HepG2 (cell line): Measurements from ENCODE around the gene ZNF19. TPM values are rescaled to one million over a fixed set of nuclear protein-coding genes. Genes with fewer than 3 reads are reported as not detected.

ENCODE experiments used
- AGO2 ChIP-seq: fragments of 200-400 bp; formaldehyde crosslinking; optimal IDR thresholded peaks from 2 replicates; pipeline ENCODE3; 2017; ENCODE audit warnings: mild to moderate bottlenecking, low read depth, low read length, moderate library complexity
- CENPX ChIP-seq: sonication (generic); formaldehyde crosslinking; IDR thresholded peaks from 2 replicates; pipeline ENCODE4 v1.9.0; 2021; ENCODE audit warnings: mild to moderate bottlenecking, missing genetic modification reagents, moderate library complexity
- EZH2 ChIP-seq: conservative IDR thresholded peaks from 2 replicates; pipeline ENCODE4 v1.6.1; 2012; ENCODE audit warnings: mild to moderate bottlenecking, low read depth, low read length, moderate library complexity
- KAT8 ChIP-seq: IDR thresholded peaks from 2 replicates; pipeline ENCODE4 v1.6.1; 2016; ENCODE audit warnings: missing genetic modification reagents, missing compliant biosample characterization
- KDM5B ChIP-seq: sonication (generic); formaldehyde crosslinking; IDR thresholded peaks from 2 replicates; pipeline ENCODE4 v1.4.0; 2020; ENCODE audit warnings: missing genetic modification reagents, mild to moderate bottlenecking, borderline replicate concordance
- MAX ChIP-seq: IDR thresholded peaks from 2 replicates; pipeline ENCODE4 v1.6.1; 2012; ENCODE audit warnings: inconsistent platforms
- MBD4 ChIP-seq: IDR thresholded peaks from 2 replicates; pipeline ENCODE4 v1.6.1; 2012; ENCODE audit warnings: low read length, inconsistent platforms, borderline replicate concordance
- MIER3 ChIP-seq: IDR thresholded peaks from 2 replicates; pipeline ENCODE4 v1.6.1; 2016; ENCODE audit warnings: missing compliant biosample characterization, borderline replicate concordance
- NFATC3 ChIP-seq: sonication (generic); formaldehyde crosslinking; IDR thresholded peaks from 2 replicates; pipeline ENCODE4 v1.5.1; 2020; ENCODE audit warnings: mild to moderate bottlenecking, missing genetic modification reagents
- PAF1 ChIP-seq: IDR thresholded peaks from 2 replicates; pipeline ENCODE4 v1.6.1; 2016; ENCODE audit warnings: missing genetic modification reagents, missing compliant biosample characterization
- POGZ ChIP-seq: sonication (generic); formaldehyde crosslinking; IDR thresholded peaks from 2 replicates; pipeline ENCODE4 v1.4.0; 2020; ENCODE audit warnings: mild to moderate bottlenecking, missing genetic modification reagents
- POLR2G ChIP-seq: fragments of 200-400 bp; formaldehyde crosslinking; IDR thresholded peaks from 2 replicates; pipeline ENCODE4 v1.6.1; 2018; ENCODE audit warnings: mild to moderate bottlenecking, low read depth, low read length, moderate library complexity
- PRPF4 ChIP-seq: fragments of 200-400 bp; formaldehyde crosslinking; IDR thresholded peaks from 2 replicates; pipeline ENCODE4 v1.6.1; 2016; ENCODE audit warnings: low read length, low read depth; ENCODE audit not compliant: poor library complexity, severe bottlenecking
- TBL1XR1 ChIP-seq: fragments of 150-350 bp; IDR thresholded peaks from 2 replicates; pipeline ENCODE4 v1.6.1; 2014; ENCODE audit warnings: borderline replicate concordance, low read length; ENCODE audit not compliant: partially characterized antibody
- TERF1 ChIP-seq: sonication (generic); formaldehyde crosslinking; IDR thresholded peaks from 2 replicates; pipeline ENCODE4 v1.8.0; 2022; ENCODE audit warnings: mild to moderate bottlenecking, missing genetic modification reagents, moderate library complexity
- UBTF ChIP-seq: sonication (generic); formaldehyde crosslinking; IDR thresholded peaks from 2 replicates; pipeline ENCODE4 v1.4.0; 2020; ENCODE audit warnings: mild to moderate bottlenecking, missing genetic modification reagents
- ZBTB21 ChIP-seq: sonication (generic); formaldehyde crosslinking; IDR thresholded peaks from 2 replicates; pipeline ENCODE4 v1.4.0; 2020; ENCODE audit warnings: missing genetic modification reagents
- ZNF17 ChIP-seq: sonication (generic); formaldehyde crosslinking; IDR thresholded peaks from 2 replicates; pipeline ENCODE4 v1.5.0; 2020; ENCODE audit warnings: mild to moderate bottlenecking, missing genetic modification reagents
- ZNF414 ChIP-seq: sonication (generic); formaldehyde crosslinking; IDR thresholded peaks from 2 replicates; pipeline ENCODE4 v1.5.0; 2020; ENCODE audit warnings: missing genetic modification reagents
- ZNF713 ChIP-seq: sonication (generic); formaldehyde crosslinking; IDR thresholded peaks from 2 replicates; pipeline ENCODE4 v1.4.0; 2020; ENCODE audit warnings: mild to moderate bottlenecking, missing genetic modification reagents
- ZNF749 ChIP-seq: sonication (generic); formaldehyde crosslinking; IDR thresholded peaks from 2 replicates; pipeline ENCODE4 v1.8.0; 2022; ENCODE audit warnings: mild to moderate bottlenecking, missing genetic modification reagents, moderate library complexity, borderline replicate concordance
- ZNF782 ChIP-seq: sonication (generic); formaldehyde crosslinking; IDR thresholded peaks from 2 replicates; pipeline ENCODE4 v1.4.0; 2020; ENCODE audit warnings: missing genetic modification reagents, mild to moderate bottlenecking, borderline replicate concordance
- ZSCAN30 ChIP-seq: sonication (generic); formaldehyde crosslinking; IDR thresholded peaks from 2 replicates; pipeline ENCODE4 v1.5.0; 2020; ENCODE audit warnings: mild to moderate bottlenecking, missing genetic modification reagents
- polyA plus RNA-seq, 8 experiments: library from polyadenylated mRNA; depleted of rRNA in 3 of 8; stranded (reverse) in 7 of 8; unstranded in 1 of 8; fragments of >200 nt; fragmentation: Illumina TruSeq in 4 of 8; extraction: Trizol in 4 of 8; gene quantifications; 2 replicates each; pipeline versions ENCODE4 v1.2.1 to v1.2.3, GENCODE V29; 2011 to 2016; ENCODE audit warnings: low read depth in 4 of 8, missing spikeins in 1 of 8, mixed read lengths in 1 of 8; ENCODE audit not compliant: insufficient read depth in 1 of 8
- total RNA-seq, 5 experiments: library from RNA; depleted of rRNA; stranded (reverse); fragments of >200 nt; fragmentation: Illumina TruSeq; extraction: Trizol; gene quantifications; 2 replicates each; pipeline ENCODE4 v1.2.3, GENCODE V29; 2016; ENCODE audit warnings: low read depth in 1 of 5
- TF ChIP-seq, protein P1 (sequence below): sonication (generic); formaldehyde crosslinking; IDR thresholded peaks from 2 replicates; pipeline ENCODE4 v1.4.0; 2020; ENCODE audit warnings: missing genetic modification reagents

The ZNF19 gene
- total and polyA plus RNA-seq, 2 of the 13 experiments (the other 11 are each of a cell fraction or from before 2014, with no cell fraction given) = 3.2 to 5.8 TPM

- peak; percentile 84; the same call in 1 of the 2 replicates for TF ChIP-seq ZNF749 (CRISPR knock-in tag)
- no peak for TF ChIP-seq CENPX (CRISPR knock-in tag)
- TF ChIP-seq MBD4 = no peak
- TF ChIP-seq, protein P1, sequence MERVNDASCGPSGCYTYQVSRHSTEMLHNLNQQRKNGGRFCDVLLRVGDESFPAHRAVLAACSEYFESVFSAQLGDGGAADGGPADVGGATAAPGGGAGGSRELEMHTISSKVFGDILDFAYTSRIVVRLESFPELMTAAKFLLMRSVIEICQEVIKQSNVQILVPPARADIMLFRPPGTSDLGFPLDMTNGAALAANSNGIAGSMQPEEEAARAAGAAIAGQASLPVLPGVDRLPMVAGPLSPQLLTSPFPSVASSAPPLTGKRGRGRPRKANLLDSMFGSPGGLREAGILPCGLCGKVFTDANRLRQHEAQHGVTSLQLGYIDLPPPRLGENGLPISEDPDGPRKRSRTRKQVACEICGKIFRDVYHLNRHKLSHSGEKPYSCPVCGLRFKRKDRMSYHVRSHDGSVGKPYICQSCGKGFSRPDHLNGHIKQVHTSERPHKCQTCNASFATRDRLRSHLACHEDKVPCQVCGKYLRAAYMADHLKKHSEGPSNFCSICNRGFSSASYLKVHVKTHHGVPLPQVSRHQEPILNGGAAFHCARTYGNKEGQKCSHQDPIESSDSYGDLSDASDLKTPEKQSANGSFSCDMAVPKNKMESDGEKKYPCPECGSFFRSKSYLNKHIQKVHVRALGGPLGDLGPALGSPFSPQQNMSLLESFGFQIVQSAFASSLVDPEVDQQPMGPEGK (CRISPR knock-in tag) = peak; percentile 71
- TF ChIP-seq ZSCAN30 (CRISPR knock-in tag) = peak; percentile 44; the same call in 1 of the 2 replicates
- TF ChIP-seq MIER3 (CRISPR knock-in tag) = peak; percentile 97
- no peak for TF ChIP-seq TERF1 (CRISPR knock-in tag)
- no peak for TF ChIP-seq POLR2G
- TF ChIP-seq PAF1 (CRISPR knock-in tag) = no peak
- TF ChIP-seq UBTF = peak; percentile 100
- peak; percentile 93; the same call in 1 of the 2 replicates for TF ChIP-seq KDM5B (CRISPR knock-in tag)
- TF ChIP-seq ZNF414 = no peak; the same call in 1 of the 2 replicates
- TF ChIP-seq ZNF17 = no peak
- TF ChIP-seq NFATC3 (CRISPR knock-in tag) = no peak; the same call in 1 of the 2 replicates
- peak; percentile 79 for TF ChIP-seq PRPF4
- TF ChIP-seq ZBTB21 = no peak; the same call in 1 of the 2 replicates
- peak; percentile 69 for TF ChIP-seq TBL1XR1
- peak; percentile 88; the same call in 1 of the 2 replicates for TF ChIP-seq ZNF782 (CRISPR knock-in tag)
- peak; percentile 84 for TF ChIP-seq MAX
- TF ChIP-seq KAT8 (CRISPR knock-in tag) = peak; percentile 82
- no peak; the same call in 1 of the 2 replicates for TF ChIP-seq ZNF713
- TF ChIP-seq EZH2 = no peak
- TF ChIP-seq AGO2 = no peak
- peak; percentile 86 for TF ChIP-seq POGZ (CRISPR knock-in tag)
These were observed 62.9 kb downstream of the ZNF19 start (continued) for GRCh38 chr16:71426069-71426879.
